Measurements from ENCODE around the gene PI4K2A. TPM values are rescaled to one million over a fixed set of nuclear protein-coding genes. Genes with fewer than 3 reads are reported as not detected.

PI4K2A gene
- total and polyA plus RNA-seq, 2 of the 13 experiments (the other 11 are each of a cell fraction or from before 2014, with no cell fraction given), result 10.9 to 14.3 TPM

DNA sequence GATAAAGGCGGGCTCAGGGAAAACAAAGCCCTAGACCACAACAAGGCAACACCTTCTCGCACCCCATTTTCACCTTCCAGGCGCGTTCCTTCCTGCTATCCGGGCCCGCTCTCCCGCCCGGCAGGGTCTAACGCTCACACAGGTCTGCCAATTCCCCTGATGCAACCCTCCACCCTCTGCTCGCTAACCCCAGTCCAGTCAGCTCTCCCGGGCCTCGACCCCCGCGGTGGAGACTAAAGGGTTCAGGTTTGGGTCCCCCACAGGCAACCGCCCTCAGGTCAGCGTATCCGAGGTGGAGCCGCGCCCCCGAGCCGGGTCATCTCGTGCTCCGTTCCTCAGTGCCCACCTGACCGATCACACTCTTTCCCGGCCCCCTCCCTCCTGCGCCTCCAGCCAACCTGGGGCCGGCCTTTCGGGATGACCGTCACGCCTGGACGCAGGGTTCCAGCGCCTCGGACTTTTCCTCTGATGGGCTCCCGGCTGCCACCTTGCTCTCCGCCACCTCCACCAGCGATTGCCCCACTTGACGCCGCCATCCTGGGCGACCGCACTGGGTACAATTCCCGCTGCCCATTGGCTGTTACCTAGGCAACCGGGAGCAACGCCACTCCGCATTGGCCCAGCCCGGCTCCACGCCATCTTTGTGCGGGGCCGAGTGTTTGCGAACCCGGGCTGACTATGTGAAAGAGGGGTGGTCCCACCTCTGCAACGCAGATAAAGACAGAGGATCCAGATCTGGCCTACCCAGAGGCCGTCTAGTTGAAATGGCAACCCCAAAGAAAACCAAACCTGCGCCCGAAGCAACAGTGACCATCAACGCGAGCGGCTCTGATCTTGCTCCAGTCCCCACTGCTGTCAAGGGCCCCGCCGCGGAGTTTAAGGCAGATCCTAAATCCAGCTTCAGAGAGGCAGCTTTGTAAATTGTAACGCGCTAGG lies 7.3 kb upstream of the PI4K2A start, which contains the start of gene MORN4 (continued):
- TF ChIP-seq ZNF274 (CRISPR knock-in tag; IDR thresholded peaks at IDR 0.05), result 0 out of 2 replicates have a peak, but pooled peaks have one; percentile 18
- TF ChIP-seq HIVEP1 (CRISPR knock-in tag; IDR thresholded peaks at IDR 0.05), result peak; percentile 48; the same call in 1 of the 2 replicates
- TF ChIP-seq POLR2AphosphoS5 (IDR thresholded peaks at IDR 0.05; ENCODE audit: low read depth, low read length), result 0 out of 2 replicates have a peak, but pooled peaks have one; percentile 38
- TF ChIP-seq XRCC5 (optimal IDR thresholded peaks at IDR 0.05; ENCODE audit: low read length), result peak; percentile 29
- peak; percentile 100 for TF ChIP-seq ZHX2 (IDR thresholded peaks at IDR 0.05; ENCODE audit: low read depth)
- TF ChIP-seq ZHX2 (CRISPR knock-in tag; IDR thresholded peaks at IDR 0.05; ENCODE audit: borderline replicate concordance), result no peak
- TF ChIP-seq RXRB (CRISPR knock-in tag; IDR thresholded peaks at IDR 0.05; ENCODE audit: borderline replicate concordance), result peak; percentile 42; the same call in 1 of the 2 replicates
- peak; percentile 49; the same call in 1 of the 2 replicates for TF ChIP-seq BORCS8-MEF2B (CRISPR knock-in tag; IDR thresholded peaks at IDR 0.05)
- TF ChIP-seq, protein P1, sequence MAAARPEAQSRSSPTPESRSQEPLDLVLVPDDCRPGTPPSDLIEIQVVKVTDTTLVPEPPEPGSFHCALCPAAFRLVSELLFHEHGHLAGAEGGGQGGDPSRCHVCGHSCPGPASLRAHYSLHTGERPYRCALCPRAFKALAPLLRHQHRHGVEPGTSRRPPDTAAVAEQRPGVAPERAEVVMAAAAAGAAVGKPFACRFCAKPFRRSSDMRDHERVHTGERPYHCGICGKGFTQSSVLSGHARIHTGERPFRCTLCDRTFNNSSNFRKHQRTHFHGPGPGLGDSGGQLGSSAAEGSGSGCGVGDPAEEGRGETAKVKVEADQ (CRISPR knock-in tag; IDR thresholded peaks at IDR 0.05; ENCODE audit: borderline replicate concordance), result peak; percentile 68
- TF ChIP-seq KDM5A (IDR thresholded peaks at IDR 0.05; ENCODE audit: borderline replicate concordance, low read length), result peak; percentile 70; the same call in 1 of the 2 replicates
- TF ChIP-seq RFX1 (IDR thresholded peaks at IDR 0.05), result peak; percentile 92
- no peak; the same call in 1 of the 2 replicates for TF ChIP-seq PAXIP1 (CRISPR knock-in tag; conservative IDR thresholded peaks at IDR 0.05)
- peak; percentile 26; the same call in 1 of the 2 replicates for TF ChIP-seq ZNF614 (CRISPR knock-in tag; IDR thresholded peaks at IDR 0.05; ENCODE audit: borderline replicate concordance)
- TF ChIP-seq CEBPB (IDR thresholded peaks at IDR 0.05; ENCODE audit: borderline replicate concordance, low read depth, low read length), result peak; percentile 73
